GM21360 (cell line): ENCODE data around the gene TLL2.

ENCODE experiments used
- ATAC-seq: cut with Tn5 transposase; IDR thresholded peaks from one replicate; pipeline ENCODE4 v1.9.1; 2021; ENCODE audit warnings: mild to moderate bottlenecking, moderate library complexity; ENCODE audit not compliant: unreplicated experiment

Gene TLL2

GRCh38 chr10:96367470-96367869 lies 146.3 kb downstream of the TLL2 start:
- no peak for ATAC-seq

DNA sequence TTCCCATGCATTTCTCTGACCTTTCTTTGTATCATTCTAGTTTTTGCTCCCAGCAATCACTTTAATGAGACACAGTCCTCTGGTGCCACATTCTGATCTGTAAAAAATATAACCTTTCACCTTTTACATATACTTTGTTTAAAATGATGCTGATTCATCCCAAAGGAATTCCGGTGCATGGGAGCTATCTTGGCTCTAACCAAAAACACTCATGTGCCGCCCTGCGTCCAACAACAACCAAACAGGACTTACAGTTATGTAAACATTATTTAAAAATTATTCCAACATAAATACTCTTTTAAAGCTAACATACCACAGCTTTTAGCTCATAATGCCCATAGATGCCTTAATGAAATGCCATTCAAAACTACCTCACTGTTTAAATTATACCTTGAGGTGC lies 147.2 kb downstream of the TLL2 start:
- no peak for ATAC-seq

GRCh38 chr10:96365571-96365970 lies 148.2 kb downstream of the TLL2 start:
- ATAC-seq, result no peak

DNA sequence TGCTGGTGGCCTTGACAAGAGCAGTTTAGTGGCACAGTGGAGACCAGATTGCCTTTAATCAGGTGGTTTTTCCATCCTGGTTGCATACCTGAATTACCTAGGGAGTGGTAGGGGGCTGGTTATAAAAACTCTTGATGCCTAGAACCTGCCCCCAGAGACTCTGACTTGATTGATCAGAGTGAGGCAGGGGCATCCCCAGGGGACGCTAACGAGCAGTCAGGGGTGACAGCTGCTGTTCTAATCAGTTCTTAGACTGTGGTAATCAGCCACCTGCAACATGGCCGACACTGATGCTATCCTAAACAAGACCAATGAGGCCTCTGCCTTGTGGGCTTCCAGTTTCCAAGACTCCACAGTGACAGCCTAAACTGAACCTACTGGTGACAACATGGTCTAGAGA lies 153.0 kb downstream of the TLL2 start:
- no peak for ATAC-seq

DNA sequence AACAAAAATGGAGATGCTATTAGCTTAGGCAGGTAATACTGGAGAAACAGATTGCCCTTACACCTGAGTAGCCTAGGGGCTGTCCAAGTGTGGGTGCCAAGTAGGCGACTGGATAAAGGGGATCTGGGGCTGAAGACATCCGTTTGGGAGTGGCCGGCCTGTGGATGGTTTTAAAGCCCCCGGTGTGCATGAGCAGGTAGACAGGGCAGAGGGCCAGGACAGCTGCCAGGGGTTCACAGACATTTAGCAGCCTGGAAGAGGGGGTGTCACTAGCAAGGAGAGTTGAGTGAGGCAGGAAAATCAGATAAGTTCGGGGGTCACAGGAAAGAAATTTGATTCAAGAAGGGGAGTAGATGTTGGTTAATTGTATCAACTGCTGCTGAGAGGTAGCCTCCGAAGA lies 153.4 kb downstream of the TLL2 start:
- ATAC-seq, result no peak

GRCh38 chr10:96359616-96360015 lies 154.1 kb downstream of the TLL2 start:
- no peak for ATAC-seq

- ATAC-seq, result no peak
Measured at GRCh38 chr10:96358851-96359540, 154.7 kb downstream of the TLL2 start, which contains the start of gene OPALIN. TSS of gene OPALIN (minus strand) at chr10:96359002. CDS start at chr10:96358896, 106 bp downstream.

- no peak for ATAC-seq
Measured at GRCh38 chr10:96357038-96357620, 156.6 kb downstream of the TLL2 start.

- no peak for ATAC-seq
Measured at GRCh38 chr10:96352582-96352981, 161.1 kb downstream of the TLL2 start.

DNA sequence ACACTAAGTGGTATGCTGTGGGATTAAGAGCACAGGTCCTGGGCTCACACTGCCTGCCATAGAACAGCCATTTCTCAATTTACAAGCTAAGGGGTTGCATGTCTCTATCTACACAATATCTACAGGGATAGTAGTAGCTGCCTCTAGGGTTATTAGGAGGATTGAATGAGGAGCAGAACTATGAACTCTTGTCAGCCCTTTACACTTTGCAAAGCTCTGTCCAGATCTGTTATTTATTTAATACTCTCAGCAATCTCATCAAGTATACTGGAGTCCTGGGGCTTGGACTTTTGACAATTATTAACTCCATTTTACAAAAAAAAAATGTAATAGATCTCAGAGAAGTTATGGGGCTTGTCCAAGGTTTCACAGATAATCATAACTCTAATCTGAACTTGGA lies 161.7 kb downstream of the TLL2 start:
- no peak for ATAC-seq

GRCh38 chr10:96346295-96346694 lies 167.4 kb downstream of the TLL2 start:
- no peak for ATAC-seq

DNA sequence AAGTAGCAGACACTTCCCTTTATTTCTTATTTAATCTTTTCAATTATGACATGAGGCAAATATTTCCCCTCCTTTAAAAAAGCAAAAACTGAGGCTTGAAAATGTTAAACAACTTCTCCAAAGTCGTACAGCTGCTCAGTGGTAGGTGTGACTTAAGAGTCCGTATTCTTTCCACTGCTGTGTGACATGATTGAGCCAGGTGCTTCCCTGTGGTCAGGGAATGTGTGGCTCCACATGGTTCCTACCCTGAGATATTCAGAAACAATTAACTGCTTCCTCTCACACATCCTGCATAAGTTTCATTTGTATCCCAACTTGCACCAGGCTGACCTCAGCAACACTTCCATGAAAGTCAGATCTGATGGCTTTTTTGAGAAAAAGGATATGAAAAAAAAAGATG lies 168.5 kb downstream of the TLL2 start:
- no peak for ATAC-seq

DNA sequence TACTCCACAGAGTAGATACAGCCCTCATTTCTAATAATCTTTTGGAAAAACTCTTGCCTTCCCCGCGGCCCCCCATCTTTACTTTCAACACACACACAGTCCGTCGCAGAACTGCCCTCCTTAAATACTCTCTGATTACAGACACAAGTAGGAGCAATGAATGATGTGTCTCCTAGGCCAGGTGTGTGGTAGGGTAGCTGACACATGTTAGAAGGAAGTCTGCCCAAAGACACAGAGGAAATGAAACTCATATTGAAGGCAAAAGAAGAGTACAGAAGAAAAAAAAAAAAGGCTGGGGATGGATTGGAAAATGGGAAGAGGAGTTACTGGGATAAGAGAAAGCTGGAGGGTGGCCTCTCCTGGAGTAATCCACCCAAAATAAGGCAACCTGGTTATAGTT lies 169.5 kb downstream of the TLL2 start:
- no peak for ATAC-seq

DNA sequence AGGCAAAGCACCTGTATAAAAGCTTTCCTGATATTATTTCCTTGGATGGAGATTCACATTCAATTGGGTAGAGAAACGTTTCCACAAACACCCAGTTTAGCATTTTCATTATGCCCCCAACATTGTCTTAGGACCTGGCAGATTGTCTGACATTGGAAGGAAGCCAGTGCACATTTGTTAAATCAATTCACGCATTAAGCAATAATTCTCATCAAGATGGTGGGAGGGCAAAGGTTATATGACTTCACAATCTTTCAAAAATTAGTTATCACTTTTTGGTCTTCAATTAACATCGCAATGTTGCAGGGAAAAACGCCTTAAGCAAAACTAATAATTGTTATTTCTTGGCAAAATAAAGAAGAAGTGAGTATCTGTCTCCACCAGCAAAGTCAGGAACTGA lies 171.3 kb downstream of the TLL2 start:
- ATAC-seq, result no peak

DNA sequence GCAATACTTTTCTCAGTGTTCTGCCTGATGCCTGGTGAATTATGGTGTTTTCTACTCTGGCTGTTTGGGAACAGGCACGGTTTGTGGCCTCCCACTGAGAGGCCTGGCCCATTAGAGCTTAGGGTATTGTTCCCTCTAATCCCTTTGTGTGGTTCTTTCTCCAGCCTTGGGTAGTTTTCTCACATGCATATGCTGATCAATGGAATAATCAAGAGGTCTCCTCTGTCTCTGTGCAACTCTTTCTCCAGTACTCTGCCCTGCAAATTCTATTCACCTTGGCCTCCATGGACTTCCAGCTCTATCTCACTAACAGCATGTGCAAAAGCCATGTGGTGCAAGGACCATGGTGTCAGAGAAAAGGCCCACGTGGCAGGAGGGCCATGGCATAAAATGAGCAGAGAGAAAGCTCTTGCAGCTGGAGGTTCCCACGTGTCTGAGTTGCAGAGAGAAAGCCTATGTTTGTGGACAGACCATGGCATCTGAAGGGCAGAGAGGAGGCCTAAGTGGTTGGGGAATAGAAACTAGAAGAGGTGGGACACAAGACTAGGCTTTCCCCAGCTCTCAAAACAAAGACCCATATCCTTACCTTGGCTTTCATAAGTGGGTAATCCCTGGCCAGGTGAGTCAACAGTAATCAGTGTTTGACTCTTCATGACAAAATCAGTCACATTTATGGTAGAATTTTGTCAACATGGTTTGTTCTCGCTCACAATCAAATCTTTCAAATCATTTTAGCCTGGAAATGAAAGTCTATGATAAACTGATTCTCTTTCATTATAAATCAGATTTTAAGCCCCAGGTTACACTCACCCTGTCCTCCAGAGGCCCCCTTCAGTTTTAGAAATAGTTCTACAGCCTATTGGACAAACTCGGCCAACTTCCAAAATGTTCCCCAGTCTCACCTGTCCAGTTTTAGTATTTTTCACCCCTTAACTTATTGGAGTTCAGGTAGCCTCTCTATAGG lies 172.2 kb downstream of the TLL2 start:
- no peak for ATAC-seq

DNA sequence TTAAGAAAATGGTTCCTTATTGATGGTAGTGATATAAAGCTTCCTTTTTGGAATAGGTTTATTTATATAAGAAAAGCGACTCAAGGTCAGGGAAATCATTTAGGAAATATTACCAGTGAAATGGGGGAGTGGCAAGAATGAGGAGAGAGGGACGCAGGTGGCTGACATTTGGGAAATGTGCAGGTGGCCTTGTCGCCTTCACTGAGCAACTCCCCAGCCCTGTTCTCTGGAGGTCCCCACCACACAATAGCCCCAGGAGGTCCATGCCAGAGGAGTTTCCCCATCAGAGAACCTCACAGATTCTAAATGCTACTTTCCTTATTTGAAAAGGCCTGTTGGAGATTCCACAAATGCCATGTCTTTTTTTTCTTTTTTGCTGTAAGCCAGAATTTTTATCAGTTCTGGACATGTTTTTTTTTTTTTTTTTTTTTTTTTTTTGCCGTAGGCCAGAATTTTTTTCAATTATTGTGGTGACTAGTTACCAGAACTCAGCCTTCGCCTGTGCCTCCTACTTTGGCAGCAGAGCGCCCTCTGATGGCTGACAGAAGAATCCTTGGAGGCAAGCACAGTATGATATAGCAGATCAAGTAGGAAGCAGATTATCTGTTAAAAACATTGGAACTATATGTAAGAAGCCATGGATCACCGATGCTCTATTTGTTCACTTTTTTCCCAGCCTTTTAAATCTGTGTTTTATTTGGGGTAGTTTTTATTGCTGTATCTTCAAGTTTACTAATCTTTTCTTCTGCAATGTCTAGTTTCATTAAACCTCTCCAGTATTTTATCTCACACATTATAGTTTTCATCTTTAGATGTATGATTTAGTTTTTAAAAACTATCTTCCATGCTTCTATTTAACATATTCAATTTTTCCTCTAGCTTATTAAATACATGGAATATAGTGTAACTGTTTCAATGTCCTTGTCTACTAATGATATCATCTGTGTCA lies 173.5 kb downstream of the TLL2 start:
- no peak for ATAC-seq

DNA sequence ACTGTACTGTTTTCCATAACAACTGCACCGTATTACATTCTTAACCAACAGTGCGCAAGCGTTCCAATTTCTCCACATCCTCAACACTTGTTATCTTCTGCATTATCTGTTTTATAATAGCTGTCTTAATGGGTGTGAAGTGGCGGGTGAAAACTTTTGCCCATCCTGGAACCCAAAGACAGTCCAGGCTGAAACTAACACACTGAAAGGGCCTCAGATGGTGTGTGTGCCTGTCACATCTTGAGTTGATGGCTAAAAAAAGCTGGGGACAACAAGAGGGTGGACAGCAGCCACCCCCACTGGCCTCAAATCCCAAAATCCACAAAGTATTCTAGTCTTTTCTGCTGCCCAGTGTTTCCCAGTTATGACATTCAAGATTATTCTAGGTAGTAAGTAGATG lies 174.3 kb downstream of the TLL2 start:
- no peak for ATAC-seq

GRCh38 chr10:96338279-96338925 lies 175.3 kb downstream of the TLL2 start:
- ATAC-seq, result no peak

DNA sequence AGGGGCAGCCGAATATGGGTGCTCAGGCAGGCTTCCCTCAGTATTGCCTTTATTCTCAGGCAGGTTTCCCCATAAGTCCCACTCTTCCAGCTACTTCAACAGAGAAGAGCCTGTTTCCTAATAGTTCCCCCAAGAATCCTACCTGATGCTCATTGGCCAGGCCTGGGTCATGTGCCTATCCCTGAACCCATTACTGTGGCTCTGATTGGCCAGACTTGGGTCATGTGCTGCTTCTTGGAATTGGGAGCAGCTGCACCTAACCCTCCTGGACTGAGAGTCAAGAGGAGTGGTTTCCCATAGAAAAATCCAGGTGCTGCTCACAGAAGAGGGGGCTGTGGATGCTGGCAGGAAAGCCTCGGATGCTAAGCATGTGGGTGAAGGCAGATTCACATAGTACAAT lies 176.6 kb downstream of the TLL2 start:
- no peak for ATAC-seq
